GM12878 (cell line): Measurements from ENCODE around the gene ELF2.

Experiments
- HCFC1 ChIP-seq: fragments of 150-350 bp; IDR thresholded peaks from 2 replicates; pipeline ENCODE4 v1.6.1; 2014; ENCODE audit warnings: low read length
- NFIC ChIP-seq: IDR thresholded peaks from 2 replicates; pipeline ENCODE4 v1.6.1; 2012; ENCODE audit warnings: low read depth, mild to moderate bottlenecking, inconsistent platforms, low read length, moderate library complexity
- POLR2A ChIP-seq: IDR thresholded peaks from 2 replicates; pipeline ENCODE4 v1.6.1; 2011; ENCODE audit warnings: low read depth, mild to moderate bottlenecking, low read length
- SMC3 ChIP-seq: IDR thresholded peaks from 2 replicates; pipeline ENCODE4 v1.6.1; 2011; ENCODE audit warnings: low read length, improper control_type of control experiment, borderline replicate concordance
- ZNF384 ChIP-seq: IDR thresholded peaks from 2 replicates; pipeline ENCODE4 v1.6.1; 2012; ENCODE audit warnings: low read depth, mild to moderate bottlenecking, low read length, improper control_type of control experiment, borderline replicate concordance
- ZZZ3 ChIP-seq: IDR thresholded peaks from 2 replicates; pipeline ENCODE4 v1.6.1; 2011; ENCODE audit warnings: low read depth; ENCODE audit not compliant: control insufficient read depth, insufficient read length

- TF ChIP-seq POLR2A (no peak), HCFC1 (no peak), ZZZ3 (no peak), ZNF384 (no peak), NFIC (no peak), SMC3 (no peak)
Measured at GRCh38 chr4:139036885-139037284, 140.1 kb downstream of the ELF2 start.
